Measurements from ENCODE around the gene AVL9.
"Not testable (repeated sequence)": the region's sequence is repeated elsewhere in the genome, so short reads cannot be mapped to it uniquely, and the experiment has no call there.

Gene AVL9

GRCh38 chr7:32496052-32496813 lies 944 bp downstream of the AVL9 start:
- no peak for DNase-seq (ENCODE audit: low read depth)
- peak overlapping the region; percentile 83 for H3K4me3 ChIP-seq (ENCODE audit: low read depth, low read length)
- TF ChIP-seq CTCF (IDR thresholded peaks at IDR 0.05; ENCODE audit: control insufficient read depth, extremely low read depth, insufficient read depth): no peak

- not testable (repeated sequence) for H3K4me3 ChIP-seq (ENCODE audit: low read depth, low read length); DNase-seq (ENCODE audit: low read depth)
Observed at GRCh38 chr7:32499755-32500154, 4.5 kb downstream of the AVL9 start.

- not testable (repeated sequence) for H3K4me3 ChIP-seq (ENCODE audit: low read depth, low read length); DNase-seq (ENCODE audit: low read depth)
Observed at GRCh38 chr7:32500216-32500615, 4.9 kb downstream of the AVL9 start.

GRCh38 chr7:32500922-32501341 lies 5.6 kb downstream of the AVL9 start:
- H3K4me3 ChIP-seq (ENCODE audit: low read depth, low read length): no peak overlapping the region
- DNase-seq (ENCODE audit: low read depth): no peak
- no peak for TF ChIP-seq CTCF (IDR thresholded peaks at IDR 0.05; ENCODE audit: control insufficient read depth, extremely low read depth, insufficient read depth)

GRCh38 chr7:32501522-32501921 lies 6.2 kb downstream of the AVL9 start:
- H3K4me3 ChIP-seq (ENCODE audit: low read depth, low read length): no peak overlapping the region
- no peak for TF ChIP-seq CTCF (IDR thresholded peaks at IDR 0.05; ENCODE audit: control insufficient read depth, extremely low read depth, insufficient read depth)
- DNase-seq (ENCODE audit: low read depth): no peak

GRCh38 chr7:32502728-32503127 lies 7.4 kb downstream of the AVL9 start:
- no peak overlapping the region for H3K4me3 ChIP-seq (ENCODE audit: low read depth, low read length)
- no peak for TF ChIP-seq CTCF (IDR thresholded peaks at IDR 0.05; ENCODE audit: control insufficient read depth, extremely low read depth, insufficient read depth)
- DNase-seq (ENCODE audit: low read depth): no peak

- no peak for DNase-seq (ENCODE audit: low read depth)
- TF ChIP-seq CTCF (IDR thresholded peaks at IDR 0.05; ENCODE audit: control insufficient read depth, extremely low read depth, insufficient read depth): no peak
- H3K4me3 ChIP-seq (ENCODE audit: low read depth, low read length): no peak overlapping the region
Observed at GRCh38 chr7:32506266-32507054, 11.2 kb downstream of the AVL9 start.

GRCh38 chr7:32507414-32507813 lies 12.1 kb downstream of the AVL9 start:
- TF ChIP-seq CTCF (IDR thresholded peaks at IDR 0.05; ENCODE audit: control insufficient read depth, extremely low read depth, insufficient read depth): no peak
- H3K4me3 ChIP-seq (ENCODE audit: low read depth, low read length): no peak overlapping the region
- no peak for DNase-seq (ENCODE audit: low read depth)

All from LNCaP clone FGC (cell line).